Endothelial cell of umbilical vein (primary cell): Measurements from ENCODE around the gene NFATC1. TPM values are rescaled to one million over a fixed set of nuclear protein-coding genes. Genes with fewer than 3 reads are reported as not detected.

ENCODE experiments used
- BruUV-seq: library from RNA; stranded (reverse); fragments of 400-500 nt; replicated peaks from 2 replicates; lab custom pipeline; 2021; lab: Mats Ljungman, UMichigan
- CTCF ChIA-PET: fragments of 300-600, 350-600 bp; sonication (Branson Sonifier 250); formaldehyde crosslinking; loops from one replicate; lab custom pipeline; 2021; ENCODE audit warnings: antibody characterized with exemption, inconsistent platforms; lab: Charles Lee
- POLR2A ChIA-PET: fragments of 300-600, 350-600 bp; sonication (Branson Sonifier 250); formaldehyde crosslinking; loops from one replicate; lab custom pipeline; 2021; ENCODE audit warnings: antibody characterized with exemption, inconsistent platforms; lab: Charles Lee
- DNase-seq: peaks from one replicate; pipeline ENCODE4 v3.0.0-alpha.2; 2011; ENCODE audit warnings: low read depth, low spot score
- FAIRE-seq: peaks from 2 replicates; lab custom pipeline; 2011; peaks lifted over from hg19 to GRCh38; lab: Jason Lieb, UNC
- H2AFZ ChIP-seq: 2 replicates; pipeline ENCODE4 v1.6.0; 2012; ENCODE audit warnings: low read depth, low read length, control low read depth, inconsistent platforms
- H3K27ac ChIP-seq: 2 replicates; pipeline ENCODE4 v1.5.1; 2011; ENCODE audit warnings: low read depth, mild to moderate bottlenecking, control low read depth, low read length, moderate library complexity; ENCODE audit not compliant: insufficient read depth
- H3K27me3 ChIP-seq, 2 experiments: 2 replicates each; pipeline versions ENCODE4 v1.6.0 to v1.6.1; 2011; ENCODE audit warnings: low read length in 2 of 2, mixed read lengths in 1 of 2; ENCODE audit not compliant: control insufficient read depth in 2 of 2, insufficient read depth in 2 of 2
- H3K36me3 ChIP-seq, 2 experiments: 2 replicates in 1 of 2; 3 replicates in 1 of 2; pipeline ENCODE4 v1.5.1; 2011; ENCODE audit warnings: low read length in 2 of 2, mild to moderate bottlenecking in 1 of 2, moderate library complexity in 1 of 2; ENCODE audit not compliant: control insufficient read depth in 2 of 2, insufficient read depth in 2 of 2; ENCODE audit errors: extremely low read depth in 1 of 2
- H3K4me1 ChIP-seq: 3 replicates; pipeline ENCODE4 v1.5.1; 2011; ENCODE audit warnings: mild to moderate bottlenecking, low read length; ENCODE audit not compliant: control insufficient read depth, insufficient read depth; ENCODE audit errors: extremely low read depth
- H3K4me2 ChIP-seq: 2 replicates; pipeline ENCODE4 v1.6.1; 2011; ENCODE audit warnings: low read length, control low read depth, mixed read lengths; ENCODE audit not compliant: insufficient read depth
- H3K4me3 ChIP-seq, 3 experiments: fragments of 200-600 bp in 1 of 3; sonication (generic), shearing (Covaris generic) in 1 of 3; replicated peaks in 1 of 3; 2 replicates each; pipeline ENCODE4 v1.5.1; 2011 to 2016; ENCODE audit warnings: control low read depth in 3 of 3, low read length in 3 of 3, mild to moderate bottlenecking in 2 of 3, inconsistent platforms in 1 of 3, low read depth in 1 of 3, moderate library complexity in 1 of 3; ENCODE audit not compliant: insufficient read depth in 1 of 3
- H3K79me2 ChIP-seq: 2 replicates; pipeline ENCODE4 v1.6.0; 2012; ENCODE audit warnings: low read length, inconsistent platforms; ENCODE audit not compliant: control insufficient read depth, insufficient read depth
- H3K9ac ChIP-seq: replicated peaks from 2 replicates; pipeline ENCODE3; 2011; ENCODE audit warnings: low read length, control low read depth; ENCODE audit not compliant: insufficient read depth; ENCODE audit errors: extremely low read depth
- H3K9me1 ChIP-seq: replicated peaks from 3 replicates; pipeline ENCODE4 v1.6.0; 2011; ENCODE audit warnings: mild to moderate bottlenecking, low read length; ENCODE audit not compliant: control insufficient read depth, insufficient read depth; ENCODE audit errors: extremely low read depth
- H3K9me3 ChIP-seq: replicated peaks from 2 replicates; pipeline ENCODE4 v1.5.1; 2012; ENCODE audit warnings: low read length, inconsistent platforms; ENCODE audit not compliant: control insufficient read depth, insufficient read depth
- H4K20me1 ChIP-seq: replicated peaks from 2 replicates; pipeline ENCODE3; 2011; ENCODE audit warnings: mild to moderate bottlenecking, low read length; ENCODE audit not compliant: control insufficient read depth, insufficient read depth; ENCODE audit errors: extremely low read depth
- CTCF ChIP-seq, 2 donors: IDR thresholded peaks; 1 replicate in 1 of 2; 2 replicates in 1 of 2; pipeline ENCODE4 v1.5.1; 2011; ENCODE audit warnings: low read length in 2 of 2, mild to moderate bottlenecking in 2 of 2, moderate library complexity in 2 of 2, control low read depth in 1 of 2, inconsistent platforms in 1 of 2, low read depth in 1 of 2; ENCODE audit not compliant: insufficient read depth in 1 of 2; ENCODE audit errors: extremely low read depth in 1 of 2
- EZH2 ChIP-seq: IDR thresholded peaks from 2 replicates; pipeline ENCODE4 v1.6.1; 2012; ENCODE audit warnings: borderline replicate concordance, low read depth, mild to moderate bottlenecking, moderate library complexity, low read length, inconsistent platforms; ENCODE audit not compliant: severe bottlenecking
- FOS ChIP-seq: IDR thresholded peaks from 2 replicates; pipeline ENCODE4 v1.6.1; 2011; ENCODE audit warnings: mild to moderate bottlenecking, low read length, moderate library complexity, borderline replicate concordance; ENCODE audit not compliant: insufficient read depth
- GATA2 ChIP-seq: IDR thresholded peaks from 2 replicates; pipeline ENCODE4 v1.7.0; 2011; ENCODE audit warnings: low read depth, mild to moderate bottlenecking, moderate library complexity, mixed read lengths, low read length; ENCODE audit not compliant: insufficient read length, insufficient read depth
- JUN ChIP-seq: IDR thresholded peaks from 2 replicates; pipeline ENCODE4 v1.6.1; 2011; ENCODE audit warnings: borderline replicate concordance, low read depth; ENCODE audit not compliant: insufficient read length, insufficient read depth
- MAX ChIP-seq: IDR thresholded peaks from 2 replicates; pipeline ENCODE4 v1.6.1; 2011; ENCODE audit not compliant: insufficient read depth, insufficient read length
- MYC ChIP-seq: IDR thresholded peaks from one replicate; pipeline ENCODE4 v1.6.1; 2011; ENCODE audit warnings: mild to moderate bottlenecking, low read depth, low read length
- POLR2A ChIP-seq: IDR thresholded peaks from 2 replicates; pipeline ENCODE4 v1.6.1; 2012; ENCODE audit warnings: low read depth, mild to moderate bottlenecking, control low read depth, low read length
- POLR2AphosphoS5 ChIP-seq: IDR thresholded peaks from 2 replicates; pipeline ENCODE4 v1.6.1; 2012; ENCODE audit warnings: low read depth, mild to moderate bottlenecking, control low read depth, low read length, moderate library complexity; ENCODE audit not compliant: insufficient read depth
- dilution Hi-C: fragments of 300-500 bp; cut with MboI; formaldehyde crosslinking; loops from one replicate; pipeline ENCODE4 v1.15.0; 2019; ENCODE audit warnings: low sequenced_read_pairs; ENCODE audit not compliant: extremely low pct_ligation_motif_present
- intact Hi-C: fragments of 100-400 bp; cut with micrococcal nuclease; formaldehyde crosslinking; loops from one replicate; pipeline ENCODE4 v1.10.0; 2022
- polyA plus RNA-seq, 4 experiments: library from polyadenylated mRNA; depleted of rRNA in 3 of 4; stranded (reverse) in 3 of 4; unstranded in 1 of 4; fragments of >200 nt; gene quantifications; 2 replicates each; pipeline versions ENCODE4 v1.2.1 to v1.2.3, GENCODE V29; 2011 to 2012; ENCODE audit warnings: missing spikeins in 1 of 4
- total RNA-seq: library from RNA; stranded (reverse); gene quantifications from 2 replicates; pipeline ENCODE4 v1.2.3, GENCODE V29; 2021

The NFATC1 gene
- total and polyA plus RNA-seq, 2 donors (not counting 3 experiments of a cell fraction or from before 2014, with no cell fraction given) = 11.1 to 30.0 TPM

GRCh38 chr18:79387615-79388014, 8.1 kb upstream of the NFATC1 start:
- Histone ChIP-seq H3K4me2 (no peak overlapping the region), H4K20me1 (no peaks in the 10 kb centered on the region), H3K4me3 (no peak overlapping the region), H3K9me1 (no peaks in the 10 kb centered on the region), H3K79me2 (no peaks in the 10 kb centered on the region), H3K27me3 (peaks cover 0 to 6% of the 10 kb centered on the region in 2 experiments), H3K36me3 (no peaks in the 10 kb centered on the region), H2AFZ (no peak overlapping the region), H3K9ac (no peak overlapping the region), H3K27ac (no peak overlapping the region), H3K9me3 (no peaks in the 10 kb centered on the region), H3K4me1 (no peaks in the 10 kb centered on the region)
- FAIRE-seq (no peak), DNase-seq (no peak)
- dilution Hi-C loops = no loop called here
- ChIA-PET POLR2A (no interaction called here), CTCF (interaction anchor here (7.0 kb wide), 1 partner anchor 8 kb away, joined by 62 read pairs; no protein-coding TSS in a partner anchor)
- intact Hi-C loops = loop anchor here (10.0 kb wide), 1 partner anchor 647 kb away; the partner anchor contains the start of gene RBFA
- TF ChIP-seq FOS = no peak
- no peak for TF ChIP-seq CTCF (IDR thresholded peaks at IDR 0.05; ENCODE audit: extremely low read depth in 1 of 2, insufficient read depth in 1 of 2, low read depth in 1 of 2, low read length in 2 of 2)
- TF ChIP-seq POLR2A = no peak
- TF ChIP-seq MAX = no peak
- TF ChIP-seq MYC = no peak
- no peak for TF ChIP-seq GATA2
- TF ChIP-seq POLR2AphosphoS5 = no peak
- TF ChIP-seq JUN = no peak
- TF ChIP-seq EZH2 = no peak
- no TSS peak for BruUV-seq
